GM18511 (cell line): ENCODE measurements around the gene ABO.
"Not testable (repeated sequence)": the region's sequence is repeated elsewhere in the genome, so short reads cannot be mapped to it uniquely, and the experiment has no call there.

Experiments used
- ATAC-seq: cut with Tn5 transposase; IDR thresholded peaks from one replicate; pipeline ENCODE4 v1.9.1; 2021; ENCODE audit warnings: mild to moderate bottlenecking, moderate library complexity; ENCODE audit not compliant: unreplicated experiment

The ABO gene

GRCh38 chr9:133205996-133206931 lies 68.7 kb downstream of the ABO start:
- no peak for ATAC-seq

- not testable (repeated sequence) for ATAC-seq
Measured at GRCh38 chr9:133205481-133205887, 69.5 kb downstream of the ABO start.
